ENCODE measurements around the gene C16orf78.

Gene C16orf78

GRCh38 chr16:49440156-49441065 is 66.8 kb downstream of the C16orf78 start:
- in situ Hi-C loops (cut with MboI; ENCODE audit: low pct_unique_long_range_greater_than_20kb, low sequenced_read_pairs, unreplicated experiment) = no loop called here
- TF ChIP-seq CTCF (IDR thresholded peaks at IDR 0.05; ENCODE audit: extremely low read depth, insufficient read depth, missing control alignments) = no peak
- no peak for DNase-seq (ENCODE audit: low spot score)

- TF ChIP-seq CTCF (IDR thresholded peaks at IDR 0.05; ENCODE audit: extremely low read depth, insufficient read depth, missing control alignments) = peak; percentile 51
- DNase-seq (ENCODE audit: low spot score) = peak; percentile 79
- in situ Hi-C loops (cut with MboI; ENCODE audit: low pct_unique_long_range_greater_than_20kb, low sequenced_read_pairs, unreplicated experiment) = no loop called here
Observed at GRCh38 chr16:49441366-49441780, 67.8 kb downstream of the C16orf78 start.

- DNase-seq (ENCODE audit: low spot score) = no peak
- TF ChIP-seq CTCF (IDR thresholded peaks at IDR 0.05; ENCODE audit: extremely low read depth, insufficient read depth, missing control alignments) = no peak
- in situ Hi-C loops (cut with MboI; ENCODE audit: low pct_unique_long_range_greater_than_20kb, low sequenced_read_pairs, unreplicated experiment) = no loop called here
Observed at GRCh38 chr16:49442805-49443204, 69.2 kb downstream of the C16orf78 start.

- TF ChIP-seq CTCF (IDR thresholded peaks at IDR 0.05; ENCODE audit: extremely low read depth, insufficient read depth, missing control alignments) = no peak
- in situ Hi-C loops (cut with MboI; ENCODE audit: low pct_unique_long_range_greater_than_20kb, low sequenced_read_pairs, unreplicated experiment) = no loop called here
- no peak for DNase-seq (ENCODE audit: low spot score)
Observed at GRCh38 chr16:49443576-49443975, 70.0 kb downstream of the C16orf78 start.

- DNase-seq (ENCODE audit: low spot score) = no peak
- in situ Hi-C loops (cut with MboI; ENCODE audit: low pct_unique_long_range_greater_than_20kb, low sequenced_read_pairs, unreplicated experiment) = no loop called here
- TF ChIP-seq CTCF (IDR thresholded peaks at IDR 0.05; ENCODE audit: extremely low read depth, insufficient read depth, missing control alignments) = no peak
Observed at GRCh38 chr16:49446805-49447204, 73.2 kb downstream of the C16orf78 start.
